ENCODE results near the gene AP2A1. TPM values are rescaled to one million over a fixed set of nuclear protein-coding genes. Genes with fewer than 3 reads are reported as not detected.

AP2A1 gene
- total and polyA plus RNA-seq, 4 experiments from 2014 or later: 2.6 to 56.2 (median 32.5) TPM

DNA sequence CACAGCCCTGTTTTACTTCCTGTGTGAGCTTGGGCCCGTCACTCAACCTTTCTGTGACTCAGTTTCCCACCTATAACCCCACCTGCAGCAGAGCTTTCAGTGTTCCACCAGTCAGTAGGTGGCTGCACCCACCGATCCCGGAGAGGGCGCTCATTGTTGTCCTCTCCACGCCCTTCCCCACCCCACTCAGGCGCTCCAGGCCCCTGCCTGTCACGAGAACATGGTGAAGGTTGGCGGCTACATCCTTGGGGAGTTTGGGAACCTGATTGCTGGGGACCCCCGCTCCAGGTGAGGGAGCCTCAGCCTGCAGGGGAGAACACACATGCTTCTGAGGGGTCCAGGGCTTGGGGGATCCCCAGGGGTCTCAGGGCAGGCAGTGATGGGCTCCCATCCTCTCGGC lies 34.0 kb downstream of the AP2A1 start:
- Mint-ChIP-seq H3K9me3 (peaks cover 0 to 1% (median 0%) of the 10 kb centered on the region in 8 donors), H3K4me1 (peaks cover 0 to 3% (median 0%) of the 10 kb centered on the region in 4 donors), H3K36me3 (peaks cover 12 to 51% of the 10 kb centered on the region in 2 donors), H3K4me3 (no peak overlapping the region), H3K27ac (peak overlapping the region in 1 of 7 donors; percentile 71), H3K27me3 (no peaks in the 10 kb centered on the region)
- H3K4me1 ChIP-seq (ENCODE audit: insufficient read depth, low read length): no peaks in the 10 kb centered on the region
- no peak overlapping the region for H3K4me3 ChIP-seq (ENCODE audit: low read length in 2 of 2)
- no peak overlapping the region for H3K27ac ChIP-seq (ENCODE audit: low read depth, low read length)
- no peaks in the 10 kb centered on the region for H3K27me3 ChIP-seq (ENCODE audit: insufficient read depth, low read length)
- ChIA-PET POLR2A (ENCODE audit: partially characterized antibody) (interaction anchor here (1.3 kb wide), 1 partner anchor 13 kb away, joined by 4 read pairs; the partner anchor contains the start of gene FUZ), CTCF (ENCODE audit: partially characterized antibody) (interaction anchor here (1.0 kb wide), 1 partner anchor 11 kb away, joined by 3 read pairs; no protein-coding TSS in a partner anchor)
- intact Hi-C loops (cut with micrococcal nuclease): no loop called here
- DNase-seq: no peak
- peaks cover 49% of the 10 kb centered on the region for H3K36me3 ChIP-seq (ENCODE audit: insufficient read depth, low read length)
- H3K9me3 ChIP-seq (ENCODE audit: control insufficient read depth in 1 of 2, low read length in 2 of 2): no peaks in the 10 kb centered on the region

DNA sequence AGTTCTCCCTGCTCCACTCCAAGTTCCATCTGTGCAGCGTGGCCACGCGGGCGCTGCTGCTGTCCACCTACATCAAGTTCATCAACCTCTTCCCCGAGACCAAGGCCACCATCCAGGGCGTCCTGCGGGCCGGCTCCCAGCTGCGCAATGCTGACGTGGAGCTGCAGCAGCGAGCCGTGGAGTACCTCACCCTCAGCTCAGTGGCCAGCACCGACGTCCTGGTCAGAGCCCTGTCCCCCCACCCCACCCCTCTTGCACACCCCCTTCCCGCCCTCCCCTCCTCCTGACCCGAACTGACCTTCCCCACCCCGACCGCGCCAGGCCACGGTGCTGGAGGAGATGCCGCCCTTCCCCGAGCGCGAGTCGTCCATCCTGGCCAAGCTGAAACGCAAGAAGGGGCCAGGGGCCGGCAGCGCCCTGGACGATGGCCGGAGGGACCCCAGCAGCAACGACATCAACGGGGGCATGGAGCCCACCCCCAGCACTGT lies 34.6 kb downstream of the AP2A1 start:
- Histone ChIP-seq H3K27ac (ENCODE audit: low read depth, low read length) (no peak overlapping the region), H3K36me3 (ENCODE audit: insufficient read depth, low read length) (peaks cover 42% of the 10 kb centered on the region), H3K4me1 (ENCODE audit: insufficient read depth, low read length) (no peaks in the 10 kb centered on the region), H3K4me3 (ENCODE audit: low read length in 2 of 2) (no peak overlapping the region), H3K27me3 (ENCODE audit: insufficient read depth, low read length) (no peaks in the 10 kb centered on the region), H3K9me3 (ENCODE audit: control insufficient read depth in 1 of 2, low read length in 2 of 2) (no peaks in the 10 kb centered on the region)
- intact Hi-C loops (cut with micrococcal nuclease): no loop called here
- Mint-ChIP-seq H3K36me3 (peaks cover 15 to 49% of the 10 kb centered on the region in 2 donors), H3K4me3 (no peak overlapping the region), H3K9me3 (peaks cover 0 to 1% (median 0%) of the 10 kb centered on the region in 8 donors), H3K4me1 (peaks cover 0 to 3% (median 0%) of the 10 kb centered on the region in 4 donors), H3K27ac (peak overlapping the region in 1 of 7 donors; percentile 77), H3K27me3 (no peaks in the 10 kb centered on the region)
- CTCF ChIA-PET (ENCODE audit: partially characterized antibody): interaction anchor here (1.0 kb wide), 1 partner anchor 12 kb away, joined by 3 read pairs; no protein-coding TSS in a partner anchor
- no peak for DNase-seq
- POLR2A ChIA-PET (ENCODE audit: partially characterized antibody): interaction anchor here (1.3 kb wide), 1 partner anchor 12 kb away, joined by 4 read pairs; the partner anchor contains the start of gene FUZ

DNA sequence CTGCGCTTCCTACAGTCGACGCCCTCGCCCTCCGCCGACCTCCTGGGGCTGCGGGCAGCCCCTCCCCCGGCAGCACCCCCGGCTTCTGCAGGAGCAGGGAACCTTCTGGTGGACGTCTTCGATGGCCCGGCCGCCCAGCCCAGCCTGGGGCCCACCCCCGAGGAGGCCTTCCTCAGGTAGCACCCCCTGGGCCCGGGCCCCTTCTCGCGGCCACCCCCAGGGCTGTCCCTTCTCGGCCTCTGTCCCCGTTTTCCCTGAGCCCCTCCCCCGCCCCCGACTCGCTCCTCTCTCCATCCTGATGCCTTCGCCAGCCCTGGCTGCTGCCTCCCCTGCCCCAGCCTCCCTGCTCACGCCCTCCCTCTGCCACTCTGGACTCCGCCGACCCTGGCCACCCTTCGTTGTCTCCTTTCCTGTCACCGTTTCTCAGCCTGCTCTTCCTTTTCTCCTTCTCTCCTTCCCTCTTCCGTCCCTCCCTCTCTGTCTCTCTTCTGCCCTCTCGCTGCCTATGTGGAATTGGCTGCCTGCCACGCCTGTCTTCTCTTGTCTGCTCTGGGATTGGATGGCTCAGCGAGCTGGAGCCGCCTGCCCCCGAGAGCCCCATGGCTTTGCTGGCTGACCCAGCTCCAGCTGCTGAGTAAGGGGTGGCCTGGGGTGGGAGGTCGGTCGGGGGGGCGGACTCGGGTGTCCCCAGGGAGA lies 35.3 kb downstream of the AP2A1 start:
- no peak overlapping the region for H3K4me3 Mint-ChIP-seq
- peaks cover 0 to 1% (median 0%) of the 10 kb centered on the region in 8 donors for H3K9me3 Mint-ChIP-seq
- H3K27me3 Mint-ChIP-seq: no peaks in the 10 kb centered on the region
- CTCF ChIA-PET (ENCODE audit: partially characterized antibody): no interaction called here
- DNase-seq: no peak
- H3K36me3 Mint-ChIP-seq: peaks cover 12 to 42% of the 10 kb centered on the region in 2 donors
- intact Hi-C loops (cut with micrococcal nuclease): no loop called here
- Histone ChIP-seq H3K27ac (ENCODE audit: low read depth, low read length) (no peak overlapping the region), H3K4me3 (ENCODE audit: low read length in 2 of 2) (no peak overlapping the region), H3K4me1 (ENCODE audit: insufficient read depth, low read length) (no peaks in the 10 kb centered on the region), H3K9me3 (ENCODE audit: control insufficient read depth in 1 of 2, low read length in 2 of 2) (no peaks in the 10 kb centered on the region), H3K36me3 (ENCODE audit: insufficient read depth, low read length) (peaks cover 35% of the 10 kb centered on the region), H3K27me3 (ENCODE audit: insufficient read depth, low read length) (no peaks in the 10 kb centered on the region)
- H3K27ac Mint-ChIP-seq: peak overlapping the region in 1 of 7 donors; percentile 57
- H3K4me1 Mint-ChIP-seq: no peaks in the 10 kb centered on the region
- POLR2A ChIA-PET (ENCODE audit: partially characterized antibody): interaction anchor here (1.3 kb wide), 1 partner anchor 11 kb away, joined by 4 read pairs; the partner anchor contains the start of gene FUZ

DNA sequence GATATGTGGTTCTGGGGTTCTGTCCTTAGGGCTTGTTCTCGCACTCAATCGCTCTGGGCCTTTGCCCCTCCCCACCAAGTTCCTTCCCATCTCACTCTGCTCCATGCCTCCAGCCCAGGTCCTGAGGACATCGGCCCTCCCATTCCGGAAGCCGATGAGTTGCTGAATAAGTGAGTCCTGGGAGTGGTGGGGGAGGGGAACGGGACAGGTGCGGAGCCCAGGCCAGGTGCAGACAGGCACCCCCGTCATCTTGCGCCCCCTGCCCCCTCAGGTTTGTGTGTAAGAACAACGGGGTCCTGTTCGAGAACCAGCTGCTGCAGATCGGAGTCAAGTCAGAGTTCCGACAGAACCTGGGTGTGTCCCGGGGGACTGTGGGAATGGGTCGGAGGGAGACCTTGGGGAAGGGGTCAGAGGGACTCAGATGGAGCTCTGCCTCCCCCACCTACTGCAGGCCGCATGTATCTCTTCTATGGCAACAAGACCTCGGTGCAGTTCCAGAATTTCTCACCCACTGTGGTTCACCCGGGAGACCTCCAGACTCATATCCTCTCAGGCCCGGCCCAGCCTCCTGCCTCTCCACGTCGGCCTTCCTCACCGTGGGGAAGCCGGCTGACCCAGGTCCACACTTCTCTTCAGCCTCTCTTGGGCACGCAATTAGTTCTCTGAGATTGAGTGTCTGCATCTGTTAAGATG lies 36.2 kb downstream of the AP2A1 start:
- DNase-seq: no peak
- Histone ChIP-seq H3K9me3 (ENCODE audit: control insufficient read depth in 1 of 2, low read length in 2 of 2) (no peaks in the 10 kb centered on the region), H3K27ac (ENCODE audit: low read depth, low read length) (no peak overlapping the region), H3K36me3 (ENCODE audit: insufficient read depth, low read length) (peaks cover 28% of the 10 kb centered on the region), H3K4me3 (ENCODE audit: low read length in 2 of 2) (no peak overlapping the region), H3K27me3 (ENCODE audit: insufficient read depth, low read length) (no peaks in the 10 kb centered on the region), H3K4me1 (ENCODE audit: insufficient read depth, low read length) (no peaks in the 10 kb centered on the region)
- H3K4me1 Mint-ChIP-seq: peaks cover 0 to 3% (median 1%) of the 10 kb centered on the region in 4 donors
- ChIA-PET CTCF (ENCODE audit: partially characterized antibody) (no interaction called here), POLR2A (ENCODE audit: partially characterized antibody) (no interaction called here)
- peaks cover 12 to 40% of the 10 kb centered on the region in 2 donors for H3K36me3 Mint-ChIP-seq
- intact Hi-C loops (cut with micrococcal nuclease): no loop called here
- no peak overlapping the region for H3K4me3 Mint-ChIP-seq
- no peaks in the 10 kb centered on the region for H3K27me3 Mint-ChIP-seq
- H3K9me3 Mint-ChIP-seq: peaks cover 0 to 1% (median 0%) of the 10 kb centered on the region in 8 donors
- no peak overlapping the region for H3K27ac Mint-ChIP-seq

DNA sequence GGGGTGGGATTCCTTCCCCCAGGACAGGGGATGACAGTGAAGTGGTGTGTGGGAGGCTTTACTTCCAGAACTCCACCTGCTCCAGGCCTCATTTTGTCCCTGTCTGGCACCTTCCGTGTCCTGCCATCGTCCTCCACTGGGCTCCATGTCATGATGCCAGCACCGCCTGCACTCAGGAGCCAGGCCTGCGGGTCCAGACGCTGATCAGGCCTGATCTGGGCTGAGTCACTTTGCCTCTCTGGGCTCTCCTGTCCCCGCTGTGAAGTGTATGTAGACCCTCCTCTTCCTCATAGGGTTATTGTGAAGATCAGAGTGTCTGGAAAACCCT lies 36.7 kb downstream of the AP2A1 start:
- H3K4me1 Mint-ChIP-seq: peaks cover 0 to 7% (median 3%) of the 10 kb centered on the region in 4 donors
- ChIA-PET POLR2A (ENCODE audit: partially characterized antibody) (no interaction called here), CTCF (ENCODE audit: partially characterized antibody) (no interaction called here)
- no peak for DNase-seq
- Histone ChIP-seq H3K27me3 (ENCODE audit: insufficient read depth, low read length) (no peaks in the 10 kb centered on the region), H3K27ac (ENCODE audit: low read depth, low read length) (no peak overlapping the region), H3K4me1 (ENCODE audit: insufficient read depth, low read length) (peaks cover 3% of the 10 kb centered on the region), H3K36me3 (ENCODE audit: insufficient read depth, low read length) (peaks cover 23% of the 10 kb centered on the region), H3K9me3 (ENCODE audit: control insufficient read depth in 1 of 2, low read length in 2 of 2) (no peaks in the 10 kb centered on the region), H3K4me3 (ENCODE audit: low read length in 2 of 2) (no peak overlapping the region)
- peaks cover 12 to 35% of the 10 kb centered on the region in 2 donors for H3K36me3 Mint-ChIP-seq
- H3K27me3 Mint-ChIP-seq: no peaks in the 10 kb centered on the region
- peaks cover 0 to 1% (median 0%) of the 10 kb centered on the region in 8 donors for H3K9me3 Mint-ChIP-seq
- intact Hi-C loops (cut with micrococcal nuclease): no loop called here
- H3K4me3 Mint-ChIP-seq: no peak overlapping the region
- H3K27ac Mint-ChIP-seq: peak overlapping the region in 1 of 7 donors; percentile 63

DNA sequence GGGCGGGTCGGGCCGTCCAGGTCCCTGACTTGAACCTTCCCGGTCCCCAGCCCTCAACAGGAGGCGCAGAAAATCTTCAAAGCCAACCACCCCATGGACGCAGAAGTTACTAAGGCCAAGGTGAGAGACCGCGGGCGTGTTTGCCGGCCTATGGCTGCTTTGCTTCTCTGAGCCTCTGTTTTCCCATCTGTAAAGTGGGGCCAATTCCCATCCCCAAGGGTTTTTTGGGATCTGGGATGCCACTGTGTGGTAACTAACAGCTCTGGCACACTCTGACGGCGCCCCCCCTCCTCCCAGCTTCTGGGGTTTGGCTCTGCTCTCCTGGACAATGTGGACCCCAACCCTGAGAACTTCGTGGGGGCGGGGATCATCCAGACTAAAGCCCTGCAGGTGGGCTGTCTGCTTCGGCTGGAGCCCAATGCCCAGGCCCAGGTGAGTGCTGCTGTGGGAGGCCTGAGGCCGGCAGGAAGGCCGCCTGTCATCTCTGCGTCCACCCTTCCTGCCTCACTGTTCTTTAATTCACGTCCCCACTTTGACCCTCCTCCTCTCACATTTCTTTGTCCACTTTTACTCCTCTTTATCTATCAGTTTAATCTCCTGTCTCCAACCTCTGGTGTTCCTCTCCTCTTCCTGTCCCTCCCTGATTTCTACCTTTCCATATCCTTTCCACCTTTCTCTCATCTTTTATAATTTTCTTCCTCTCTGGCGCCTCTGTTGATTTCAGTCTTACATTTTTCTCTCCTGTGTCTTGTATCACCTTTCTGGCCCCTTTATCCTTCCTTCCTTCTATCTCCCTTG lies 39.2 kb downstream of the AP2A1 start:
- POLR2A ChIA-PET (ENCODE audit: partially characterized antibody): interaction anchor here (1.2 to 1.6 kb wide), 2 partner anchors 7 to 63 kb away, joined by 5 read pairs; partner anchors contain the start of gene FUZ
- Histone ChIP-seq H3K9me3 (ENCODE audit: control insufficient read depth in 1 of 2, low read length in 2 of 2) (no peaks in the 10 kb centered on the region), H3K27ac (ENCODE audit: low read depth, low read length) (no peak overlapping the region), H3K27me3 (ENCODE audit: insufficient read depth, low read length) (no peaks in the 10 kb centered on the region), H3K4me3 (ENCODE audit: low read length in 2 of 2) (no peak overlapping the region), H3K36me3 (ENCODE audit: insufficient read depth, low read length) (peaks cover 12% of the 10 kb centered on the region), H3K4me1 (ENCODE audit: insufficient read depth, low read length) (peaks cover 14% of the 10 kb centered on the region)
- Mint-ChIP-seq H3K4me1 (peaks cover 7 to 19% (median 14%) of the 10 kb centered on the region in 4 donors), H3K4me3 (peak overlapping the region in 1 of 8 donors; percentile 38), H3K36me3 (peaks cover 12 to 22% of the 10 kb centered on the region in 2 donors), H3K27me3 (no peaks in the 10 kb centered on the region), H3K9me3 (peaks cover 0 to 1% (median 0%) of the 10 kb centered on the region in 8 donors), H3K27ac (peak overlapping the region in 6 of 7 donors; percentile 48 to 94 (median 80))
- no peak for DNase-seq
- CTCF ChIA-PET (ENCODE audit: partially characterized antibody): no interaction called here
- intact Hi-C loops (cut with micrococcal nuclease): no loop called here

All from CD4-positive, alpha-beta memory T cell (primary cell).